CD14-positive monocyte (primary cell): ENCODE measurements around the gene GC. TPM values are rescaled to one million over a fixed set of nuclear protein-coding genes. Genes with fewer than 3 reads are reported as not detected.

Experiments used
- DNase-seq, 3 donors: peaks; one replicate each; pipeline ENCODE4 v3.0.0-alpha.2; 2011 to 2022
- H2AFZ ChIP-seq: 2 replicates; pipeline ENCODE4 v1.6.0; 2012; ENCODE audit warnings: mild to moderate bottlenecking, low read depth, low read length, inconsistent platforms; ENCODE audit not compliant: insufficient read depth, poor library complexity, severe bottlenecking
- H3K27ac ChIP-seq, 2 donors: 1 replicate in 1 of 2; 2 replicates in 1 of 2; pipeline ENCODE4 v1.5.1; 2012 to 2013; ENCODE audit warnings: low read length in 2 of 2, control low read depth in 1 of 2, inconsistent platforms in 1 of 2, low read depth in 1 of 2, mild to moderate bottlenecking in 1 of 2
- H3K27me3 ChIP-seq, 2 donors: one replicate each; pipeline versions ENCODE4 v1.6.0 to v1.6.1; 2011 to 2013; ENCODE audit warnings: low read length in 2 of 2; ENCODE audit not compliant: control insufficient read depth in 2 of 2, insufficient read depth in 2 of 2
- H3K36me3 ChIP-seq, 2 donors: replicated peaks in 1 of 2; 1 replicate in 1 of 2; 2 replicates in 1 of 2; pipeline versions ENCODE4 v1.5.1 to v1.6.1; 2012 to 2013; ENCODE audit warnings: low read length in 2 of 2, control low read depth in 1 of 2, inconsistent platforms in 1 of 2, mild to moderate bottlenecking in 1 of 2; ENCODE audit not compliant: insufficient read depth in 2 of 2, control insufficient read depth in 1 of 2
- H3K4me1 ChIP-seq, 2 donors: 1 replicate in 1 of 2; 2 replicates in 1 of 2; pipeline versions ENCODE4 v1.5.1 to v1.6.1; 2012 to 2013; ENCODE audit warnings: low read length in 2 of 2, control low read depth in 1 of 2, inconsistent platforms in 1 of 2, mild to moderate bottlenecking in 1 of 2, moderate library complexity in 1 of 2; ENCODE audit not compliant: insufficient read depth in 2 of 2, control insufficient read depth in 1 of 2
- H3K4me2 ChIP-seq: replicated peaks from 2 replicates; pipeline ENCODE3; 2012; ENCODE audit warnings: low read length, moderate library complexity, mild to moderate bottlenecking; ENCODE audit not compliant: poor library complexity, severe bottlenecking; ENCODE audit errors: extremely low read depth
- H3K4me3 ChIP-seq, 3 experiments: fragments of 200-600 bp in 1 of 3; sonication (generic) in 1 of 3; replicated peaks in 1 of 3; 1 replicate in 2 of 3; 2 replicates in 1 of 3; pipeline ENCODE4 v1.5.1; 2011 to 2013; ENCODE audit warnings: low read length in 3 of 3, mild to moderate bottlenecking in 3 of 3, control low read depth in 2 of 3, low read depth in 2 of 3, inconsistent platforms in 1 of 3, moderate library complexity in 1 of 3
- H3K79me2 ChIP-seq: 2 replicates; pipeline ENCODE4 v1.6.0; 2012; ENCODE audit warnings: mild to moderate bottlenecking, control low read depth, inconsistent platforms, low read length, moderate library complexity; ENCODE audit not compliant: insufficient read depth
- H3K9ac ChIP-seq: 2 replicates; pipeline ENCODE4 v1.6.0; 2017; ENCODE audit warnings: low read length, mild to moderate bottlenecking; ENCODE audit not compliant: insufficient read depth, poor library complexity, severe bottlenecking
- H3K9me3 ChIP-seq, 2 donors: replicated peaks in 1 of 2; 1 replicate in 1 of 2; 2 replicates in 1 of 2; pipeline versions ENCODE4 v1.5.1 to v1.6.1; 2012 to 2013; ENCODE audit warnings: low read length in 2 of 2, control low read depth in 1 of 2; ENCODE audit not compliant: control insufficient read depth in 1 of 2, insufficient read depth in 1 of 2
- H4K20me1 ChIP-seq: 2 replicates; pipeline ENCODE4 v1.6.0; 2012; ENCODE audit warnings: mild to moderate bottlenecking, low read length, control low read depth, moderate library complexity; ENCODE audit not compliant: insufficient read depth
- H3K27ac Mint-ChIP-seq, 7 donors: one replicate each; pipeline ENCODE4 v1.8.0; 2020; ENCODE audit warnings: mild to moderate bottlenecking in 7 of 7, mixed read lengths in 7 of 7, moderate library complexity in 6 of 7, inconsistent platforms in 2 of 7
- H3K27me3 Mint-ChIP-seq, 3 donors: one replicate each; pipeline ENCODE4 v1.8.0; 2021 to 2022; ENCODE audit warnings: low read depth in 3 of 3, mild to moderate bottlenecking in 3 of 3, mixed read lengths in 3 of 3, moderate library complexity in 3 of 3, inconsistent platforms in 1 of 3
- H3K36me3 Mint-ChIP-seq, 2 donors: one replicate each; pipeline ENCODE4 v1.8.0; 2020; ENCODE audit warnings: mixed read lengths in 2 of 2, inconsistent platforms in 1 of 2, mild to moderate bottlenecking in 1 of 2
- H3K4me1 Mint-ChIP-seq: one replicate; pipeline ENCODE4 v1.8.0; 2020; ENCODE audit warnings: mild to moderate bottlenecking, mixed read lengths
- H3K4me3 Mint-ChIP-seq, 2 donors: one replicate each; pipeline ENCODE4 v1.8.0; 2020; ENCODE audit warnings: mild to moderate bottlenecking in 2 of 2, mixed read lengths in 2 of 2, moderate library complexity in 1 of 2
- H3K9me3 Mint-ChIP-seq, 7 donors: one replicate each; pipeline ENCODE4 v1.8.0; 2020 to 2022; ENCODE audit warnings: mixed read lengths in 7 of 7, mild to moderate bottlenecking in 6 of 7, moderate library complexity in 6 of 7, inconsistent platforms in 2 of 7
- WGBS: methylation state at CpG from one replicate; pipeline ENCODE4 v1.1.5; 2013; ENCODE audit warnings: missing lambda C conversion rate; ENCODE audit not compliant: insufficient coverage; 5-methylcytosine and 5-hydroxymethylcytosine counted together
- intact Hi-C, 2 donors: fragments of 100-400 bp; cut with micrococcal nuclease; formaldehyde crosslinking; loops; one replicate each; pipeline versions ENCODE4 v1.15.0 to v1.15.1; 2023
- polyA plus RNA-seq, 3 donors: library from polyadenylated mRNA; depleted of rRNA in 1 of 3; unstranded in 2 of 3; stranded (reverse) in 1 of 3; fragments of 300-500 nt in 2 of 3; fragments of >200 nt in 1 of 3; fragmentation: Illumina TruSeq in 2 of 3; gene quantifications; 1 replicate in 2 of 3; 2 replicates in 1 of 3; pipeline ENCODE4 v1.2.3, GENCODE V29; 2012 to 2021
- TF ChIP-seq, protein P1 (sequence below): fragments of 200-600 bp; IDR thresholded peaks from one replicate; pipeline ENCODE4 v1.8.0; 2022; ENCODE audit warnings: antibody characterized with exemption, mild to moderate bottlenecking

GC gene
- polyA plus RNA-seq, 3 donors: not detected

DNA sequence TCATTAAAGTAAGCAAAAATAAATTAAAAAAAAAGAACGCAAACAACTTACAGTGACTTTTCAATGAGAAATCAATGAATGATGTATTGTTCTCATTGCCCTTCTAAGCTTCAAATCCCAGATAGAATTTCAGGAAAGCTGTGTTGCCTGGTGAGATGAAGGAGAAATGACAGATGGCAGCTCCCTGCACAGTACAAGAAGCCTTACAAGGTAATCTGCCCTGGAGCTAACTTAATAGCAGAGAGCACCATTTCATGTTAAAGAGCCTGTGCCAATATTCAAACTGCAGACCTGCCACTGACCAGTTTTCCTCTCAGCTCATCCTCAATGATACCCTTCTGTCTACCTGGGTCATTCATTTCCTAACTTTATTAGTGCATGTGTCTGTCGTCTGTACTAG, 54.0 kb downstream of the GC start:
- H3K9me3 Mint-ChIP-seq: peaks cover 0 to 3% (median 0%) of the 10 kb centered on the region in 7 donors
- Histone ChIP-seq H3K9ac (no peak overlapping the region), H3K9me3 (no peaks in the 10 kb centered on the region), H4K20me1 (no peaks in the 10 kb centered on the region), H3K79me2 (no peaks in the 10 kb centered on the region), H3K27ac (no peak overlapping the region), H3K4me1 (no peaks in the 10 kb centered on the region), H3K27me3 (no peaks in the 10 kb centered on the region), H3K4me2 (no peak overlapping the region), H2AFZ (no peak overlapping the region), H3K36me3 (no peaks in the 10 kb centered on the region), H3K4me3 (no peak overlapping the region)
- H3K36me3 Mint-ChIP-seq: no peaks in the 10 kb centered on the region
- TF ChIP-seq, protein P1, sequence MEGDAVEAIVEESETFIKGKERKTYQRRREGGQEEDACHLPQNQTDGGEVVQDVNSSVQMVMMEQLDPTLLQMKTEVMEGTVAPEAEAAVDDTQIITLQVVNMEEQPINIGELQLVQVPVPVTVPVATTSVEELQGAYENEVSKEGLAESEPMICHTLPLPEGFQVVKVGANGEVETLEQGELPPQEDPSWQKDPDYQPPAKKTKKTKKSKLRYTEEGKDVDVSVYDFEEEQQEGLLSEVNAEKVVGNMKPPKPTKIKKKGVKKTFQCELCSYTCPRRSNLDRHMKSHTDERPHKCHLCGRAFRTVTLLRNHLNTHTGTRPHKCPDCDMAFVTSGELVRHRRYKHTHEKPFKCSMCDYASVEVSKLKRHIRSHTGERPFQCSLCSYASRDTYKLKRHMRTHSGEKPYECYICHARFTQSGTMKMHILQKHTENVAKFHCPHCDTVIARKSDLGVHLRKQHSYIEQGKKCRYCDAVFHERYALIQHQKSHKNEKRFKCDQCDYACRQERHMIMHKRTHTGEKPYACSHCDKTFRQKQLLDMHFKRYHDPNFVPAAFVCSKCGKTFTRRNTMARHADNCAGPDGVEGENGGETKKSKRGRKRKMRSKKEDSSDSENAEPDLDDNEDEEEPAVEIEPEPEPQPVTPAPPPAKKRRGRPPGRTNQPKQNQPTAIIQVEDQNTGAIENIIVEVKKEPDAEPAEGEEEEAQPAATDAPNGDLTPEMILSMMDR: no peak
- no CpG with 5 or more reads among the region's 2 CpGs for WGBS
- intact Hi-C loops: no loop called here
- H3K4me3 Mint-ChIP-seq: no peak overlapping the region
- H3K27me3 Mint-ChIP-seq: peaks cover 0 to 4% (median 0%) of the 10 kb centered on the region in 3 donors
- no peak overlapping the region for H3K27ac Mint-ChIP-seq
- no peak for DNase-seq
- H3K4me1 Mint-ChIP-seq: no peaks in the 10 kb centered on the region

DNA sequence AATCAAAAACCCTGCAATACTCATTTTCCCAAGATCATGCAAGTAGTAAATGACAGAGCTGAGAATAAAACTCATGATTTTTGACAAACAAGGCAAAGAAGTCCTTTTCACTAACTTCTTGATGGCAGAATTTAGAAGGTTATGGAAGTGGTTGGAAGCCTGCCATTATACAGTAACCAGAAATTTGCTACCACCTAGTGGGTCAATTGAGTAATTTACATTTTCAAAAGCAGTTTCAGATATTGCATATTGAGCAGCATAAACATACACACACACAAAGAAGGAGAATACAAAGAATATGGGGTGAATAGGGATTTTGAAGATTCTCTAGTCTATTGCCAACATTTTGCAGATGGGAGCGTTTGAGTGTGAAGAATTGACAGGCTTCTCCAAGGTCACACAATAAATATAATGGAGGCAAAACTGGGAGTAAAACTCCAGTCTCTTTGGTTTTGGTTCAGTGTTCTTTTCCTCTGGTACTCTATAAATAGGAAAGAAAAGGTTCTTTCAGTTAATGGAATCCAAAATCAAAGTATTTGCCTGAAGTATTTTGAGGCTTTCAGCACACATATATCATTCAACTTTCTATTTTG, 70.2 kb downstream of the GC start:
- Histone ChIP-seq H3K36me3 (no peaks in the 10 kb centered on the region), H3K4me1 (no peaks in the 10 kb centered on the region), H3K27ac (no peak overlapping the region), H4K20me1 (no peaks in the 10 kb centered on the region), H3K9ac (no peak overlapping the region), H3K79me2 (no peaks in the 10 kb centered on the region), H3K9me3 (no peaks in the 10 kb centered on the region), H2AFZ (no peak overlapping the region), H3K4me3 (no peak overlapping the region), H3K4me2 (no peak overlapping the region), H3K27me3 (no peaks in the 10 kb centered on the region)
- TF ChIP-seq, protein P1: peak; percentile 54
- Mint-ChIP-seq H3K9me3 (no peaks in the 10 kb centered on the region), H3K27me3 (peaks cover 3 to 5% (median 4%) of the 10 kb centered on the region in 3 donors), H3K27ac (no peak overlapping the region), H3K4me3 (no peak overlapping the region), H3K36me3 (no peaks in the 10 kb centered on the region), H3K4me1 (no peaks in the 10 kb centered on the region)
- WGBS: no CpG with 5 or more reads among the region's 1 CpG
- intact Hi-C loops: no loop called here
- peak in 1 of 3 donors; percentile 5 for DNase-seq
